Omental fat pad (tissue), 4 donors: ENCODE results near the gene PITHD1. TPM values are rescaled to one million over a fixed set of nuclear protein-coding genes. Genes with fewer than 3 reads are reported as not detected.

ENCODE experiments used
- ATAC-seq: fragments of 150-250 bp; one replicate; pipeline ENCODE4 v1.9.1; 2016; ENCODE audit warnings: mild to moderate bottlenecking, moderate library complexity; ENCODE audit not compliant: low FRiP score
- DNase-seq: peaks from one replicate; pipeline ENCODE4 v3.0.0-alpha.2; 2019; ENCODE audit warnings: low spot score
- CTCF ChIP-seq, 3 donors: fragments of 450-650 bp; IDR thresholded peaks; one replicate each; pipeline ENCODE4 v1.5.1; 2016 to 2017; ENCODE audit warnings: antibody characterized with exemption in 3 of 3, mild to moderate bottlenecking in 3 of 3, moderate library complexity in 2 of 3
- total RNA-seq, 4 donors: library from RNA; depleted of rRNA; stranded (reverse); fragments of >200 nt; gene quantifications; one replicate each; pipeline ENCODE4 v1.1.0, GENCODE V29; 2016

Gene PITHD1
- total RNA-seq, 4 donors from 2014 or later, result 44.3 to 58.8 (median 51.7) TPM

GRCh38 chr1:23836037-23836436 lies 57.8 kb downstream of the PITHD1 start:
- ATAC-seq (no peak), DNase-seq (no peak)
- TF ChIP-seq CTCF (IDR thresholded peaks at IDR 0.05), result no peak

Other genes starting within 250 kb of the PITHD1 start
- 1 to 10 TPM in 1 of 4 donors, under 1 TPM in 3; 0.31 to 1.5 (median 0.46) TPM for gene E2F2, start 247.2 kb upstream of the PITHD1 start, total RNA-seq
- 100 to 1,000 TPM; 134 to 322 (median 179) TPM for gene ID3, start 218.9 kb upstream of the PITHD1 start, total RNA-seq
- 1,000 to 10,000 TPM in 2 of 4 donors, 100 to 1,000 TPM in 2; 867 to 1,131 (median 994) TPM for gene RPL11, start 86.6 kb upstream of the PITHD1 start, total RNA-seq
- gene ELOA, start 34.9 kb upstream of the PITHD1 start, total RNA-seq, result 10 to 100 TPM; 44.1 to 73.7 (median 54.1) TPM
- 10 to 100 TPM; 36.0 to 54.0 (median 40.3) TPM for gene LYPLA2, start 12.7 kb downstream of the PITHD1 start, total RNA-seq
- gene GALE, start 22.3 kb downstream of the PITHD1 start, total RNA-seq, result 10 to 100 TPM; 15.6 to 19.4 (median 17.9) TPM
- 10 to 100 TPM; 19.2 to 47.1 (median 41.4) TPM for gene HMGCL, start 47.0 kb downstream of the PITHD1 start, total RNA-seq
- gene FUCA1, start 89.9 kb downstream of the PITHD1 start, total RNA-seq, result 10 to 100 TPM; 31.7 to 49.5 (median 45.7) TPM
- under 1 TPM in 2 of 4 donors, not detected in 2; 0.06 to 0.09 TPM for gene CNR2, start 134.9 kb downstream of the PITHD1 start, total RNA-seq
- 100 to 1,000 TPM; 139 to 173 (median 153) TPM for gene PNRC2, start 181.4 kb downstream of the PITHD1 start, total RNA-seq
- 100 to 1,000 TPM; 101 to 152 (median 120) TPM for gene SRSF10, start 201.9 kb downstream of the PITHD1 start, total RNA-seq